K562 (cell line): Measurements from ENCODE around the gene TNFAIP3. TPM values are rescaled to one million over a fixed set of nuclear protein-coding genes. Genes with fewer than 3 reads are reported as not detected.

Source experiments
- AFF1 ChIP-seq, 2 experiments: fragments of 450-650 bp; IDR thresholded peaks; 2 replicates each; pipeline ENCODE4 v1.6.1; 2018; ENCODE audit warnings: mild to moderate bottlenecking in 2 of 2, low read depth in 1 of 2; ENCODE audit not compliant: partially characterized antibody in 2 of 2
- ATF4 ChIP-seq: fragments of 450-650 bp; formaldehyde crosslinking; IDR thresholded peaks from 2 replicates; pipeline ENCODE4 v1.4.0; 2022; ENCODE audit warnings: mild to moderate bottlenecking, moderate library complexity
- BCLAF1 ChIP-seq, 2 experiments: fragments of 450-650 bp in 1 of 2; IDR thresholded peaks; 2 replicates each; pipeline ENCODE4 v1.6.1; 2011 to 2017; ENCODE audit warnings: low read depth in 2 of 2, antibody characterized with exemption in 1 of 2, borderline replicate concordance in 1 of 2, low read length in 1 of 2, mild to moderate bottlenecking in 1 of 2, mixed read lengths in 1 of 2; ENCODE audit not compliant: control insufficient read depth in 1 of 2
- FOXJ2 ChIP-seq: fragments of 200-800 bp; sonication (Bioruptor generic); IDR thresholded peaks from 2 replicates; pipeline ENCODE4 v1.6.1; 2016; ENCODE audit warnings: missing genetic modification characterization, missing compliant biosample characterization
- HES1 ChIP-seq: fragments of 450-650 bp; IDR thresholded peaks from 2 replicates; pipeline ENCODE4 v1.6.1; 2016; ENCODE audit warnings: low read depth, mild to moderate bottlenecking, moderate library complexity
- NR2C2 ChIP-seq, 2 experiments: fragments of 200-800 bp in 1 of 2; sonication (Bioruptor generic) in 1 of 2; sonication (generic) in 1 of 2; formaldehyde crosslinking in 1 of 2; IDR thresholded peaks; 2 replicates each; pipeline versions ENCODE4 v1.6.1 to v1.8.0; 2016 to 2022; ENCODE audit warnings: mild to moderate bottlenecking in 1 of 2, missing compliant biosample characterization in 1 of 2, missing genetic modification characterization in 1 of 2, missing genetic modification reagents in 1 of 2
- PBX2 ChIP-seq, 2 experiments: IDR thresholded peaks in 1 of 2; conservative IDR thresholded peaks in 1 of 2; 2 replicates each; pipeline ENCODE4 v1.6.1; 2016; ENCODE audit warnings: low read depth in 2 of 2, mild to moderate bottlenecking in 1 of 2, missing compliant biosample characterization in 1 of 2, missing genetic modification characterization in 1 of 2, moderate library complexity in 1 of 2
- ZBTB33 ChIP-seq: sonication (generic); formaldehyde crosslinking; IDR thresholded peaks from 2 replicates; pipeline ENCODE4 v1.8.1; 2023; ENCODE audit warnings: mild to moderate bottlenecking, missing genetic modification reagents
- ZNF408 ChIP-seq: fragments of 250-450 bp; sonication (Bioruptor Pico); IDR thresholded peaks from 2 replicates; pipeline ENCODE4 v1.4.0; 2020; ENCODE audit warnings: low read depth, mild to moderate bottlenecking, moderate library complexity
- ZNF77 ChIP-seq: fragments of 250-450 bp; sonication (Bioruptor Pico); IDR thresholded peaks from 2 replicates; pipeline ENCODE4 v1.5.0; 2020
- ZNF778 ChIP-seq: fragments of 450-650 bp; formaldehyde crosslinking; IDR thresholded peaks from 2 replicates; pipeline ENCODE4 v1.4.0; 2020; ENCODE audit warnings: mild to moderate bottlenecking, moderate library complexity
- polyA plus RNA-seq, 8 experiments: library from polyadenylated mRNA; depleted of rRNA in 4 of 8; stranded (reverse) in 5 of 8; unstranded in 3 of 8; fragments of >200 nt; fragmentation: Nextera tagmentation in 2 of 8; fragmentation: Illumina TruSeq in 1 of 8; extraction: Ambion mirVana in 2 of 8; extraction: Trizol in 1 of 8; gene quantifications; 2 replicates each; pipeline versions ENCODE4 v1.2.1 to v1.2.3, GENCODE V29; 2011 to 2014; ENCODE audit warnings: inconsistent platforms in 1 of 8, missing spikeins in 1 of 8
- total RNA-seq, 7 experiments: library from RNA; depleted of rRNA in 6 of 7; stranded (reverse); fragments of >200 nt in 6 of 7; fragmentation: Illumina TruSeq in 2 of 7; extraction: Trizol in 2 of 7; gene quantifications; 2 replicates each; pipeline versions ENCODE4 v1.2.1 to v1.2.3, GENCODE V29; 2011 to 2021; ENCODE audit warnings: low replicate concordance in 1 of 7

The TNFAIP3 gene
- total and polyA plus RNA-seq, 9 of the 15 experiments (the other 6 are each of a cell fraction or from before 2014, with no cell fraction given) = 0.79 to 17.0 (median 6.4) TPM

GRCh38 chr6:137910424-137910834 is 43.4 kb downstream of the TNFAIP3 start (continued):
- TF ChIP-seq AFF1 (IDR thresholded peaks at IDR 0.05; ENCODE audit: low read depth in 1 of 2, partially characterized antibody in 2 of 2) = peak; percentile 79 to 86
- TF ChIP-seq ZBTB33 (CRISPR knock-in tag) = no peak
- peak; percentile 85 for TF ChIP-seq FOXJ2 (tag)
- no peak for TF ChIP-seq PBX2 (CRISPR knock-in tag; IDR thresholded peaks at IDR 0.05; ENCODE audit: low read depth)
- no peak for TF ChIP-seq PBX2 (tag; conservative IDR thresholded peaks at IDR 0.05; ENCODE audit: low read depth)
- no peak for TF ChIP-seq ZNF77 (CRISPR knock-in tag)
- TF ChIP-seq NR2C2 (CRISPR knock-in tag; IDR thresholded peaks at IDR 0.05) = no peak
- TF ChIP-seq NR2C2 (tag; IDR thresholded peaks at IDR 0.05) = peak; percentile 28; the same call in 1 of the 2 replicates
- TF ChIP-seq BCLAF1 (IDR thresholded peaks at IDR 0.05; ENCODE audit: borderline replicate concordance in 1 of 2, control insufficient read depth in 1 of 2, low read depth in 2 of 2, low read length in 1 of 2) = no peak
- TF ChIP-seq ZNF778 (CRISPR knock-in tag) = no peak
- no peak for TF ChIP-seq ZNF408 (CRISPR knock-in tag)
- peak; percentile 75 for TF ChIP-seq ATF4 (CRISPR knock-in tag)
- TF ChIP-seq HES1 = no peak
